Caco-2 (cell line): ENCODE data around the gene EPHB2. TPM values are rescaled to one million over a fixed set of nuclear protein-coding genes. Genes with fewer than 3 reads are reported as not detected.

Experiments
- BruUV-seq: library from RNA; stranded (reverse); fragments of 400-500 nt; replicated peaks from 2 replicates; lab custom pipeline; 2021; lab: Mats Ljungman, UMichigan
- CTCF ChIA-PET: fragments of 300-600 bp; sonication (Branson Sonifier 250); formaldehyde crosslinking; loops from one replicate; lab custom pipeline; 2022; ENCODE audit warnings: antibody characterized with exemption; lab: Charles Lee
- POLR2A ChIA-PET: fragments of 300-600 bp; sonication (Branson Sonifier 250); formaldehyde crosslinking; loops from one replicate; lab custom pipeline; 2022; ENCODE audit warnings: antibody characterized with exemption; lab: Charles Lee
- DNase-seq, 2 experiments: peaks; one replicate each; pipeline versions ENCODE4 v3.0.0 to v3.0.0-alpha.2; 2020 to 2022
- H3K27me3 ChIP-seq: replicated peaks from 2 replicates; pipeline ENCODE4 v1.6.0; 2011; ENCODE audit warnings: low read length; ENCODE audit not compliant: control insufficient read depth, insufficient read depth
- H3K36me3 ChIP-seq: 2 replicates; pipeline ENCODE4 v1.5.1; 2011; ENCODE audit warnings: low read length; ENCODE audit not compliant: control insufficient read depth, insufficient read depth
- H3K4me1 ChIP-seq: fragments of 250-450 bp; sonication (Bioruptor Pico); 2 replicates; pipeline ENCODE4 v1.5.1; 2020; ENCODE audit warnings: mild to moderate bottlenecking
- H3K4me3 ChIP-seq: 2 replicates; pipeline ENCODE4 v1.5.1; 2011; ENCODE audit warnings: low read depth, mild to moderate bottlenecking, control low read depth, low read length
- H3K9me3 ChIP-seq: fragments of 250-450 bp; sonication (Bioruptor Pico); 2 replicates; pipeline ENCODE4 v1.5.1; 2020; ENCODE audit warnings: mild to moderate bottlenecking, moderate library complexity
- H3K27ac Mint-ChIP-seq: one replicate; pipeline ENCODE4 v1.8.0; 2022; ENCODE audit warnings: mixed read lengths; ENCODE audit not compliant: unreplicated experiment
- H3K27me3 Mint-ChIP-seq: one replicate; pipeline ENCODE4 v1.8.0; 2022; ENCODE audit warnings: mixed read lengths; ENCODE audit not compliant: insufficient read depth, unreplicated experiment
- H3K36me3 Mint-ChIP-seq: one replicate; pipeline ENCODE4 v1.8.0; 2022; ENCODE audit warnings: mild to moderate bottlenecking, mixed read lengths; ENCODE audit not compliant: insufficient read depth, unreplicated experiment
- H3K4me1 Mint-ChIP-seq: one replicate; pipeline ENCODE4 v1.8.0; 2022; ENCODE audit warnings: low read depth, mixed read lengths; ENCODE audit not compliant: unreplicated experiment
- H3K4me3 Mint-ChIP-seq: one replicate; pipeline ENCODE4 v1.8.0; 2022; ENCODE audit warnings: mild to moderate bottlenecking, moderate library complexity, mixed read lengths; ENCODE audit not compliant: unreplicated experiment
- H3K9me3 Mint-ChIP-seq: one replicate; pipeline ENCODE4 v1.8.0; 2022; ENCODE audit warnings: mixed read lengths; ENCODE audit not compliant: unreplicated experiment
- intact Hi-C: fragments of 100-400 bp; cut with micrococcal nuclease; formaldehyde crosslinking; loops from one replicate; pipeline ENCODE4 v1.10.0; 2022; ENCODE audit not compliant: unreplicated experiment
- total RNA-seq: library from RNA; stranded (reverse); gene quantifications from 2 replicates; pipeline ENCODE4 v1.2.3, GENCODE V29; 2022
- TF ChIP-seq, protein P1 (sequence below), 2 experiments: fragments of 200-600 bp in 1 of 2; IDR thresholded peaks; 1 replicate in 1 of 2; 2 replicates in 1 of 2; pipeline versions ENCODE4 v1.5.1 to v1.8.0; 2011 to 2022; ENCODE audit warnings: antibody characterized with exemption in 1 of 2, control low read depth in 1 of 2, inconsistent platforms in 1 of 2, low read depth in 1 of 2, low read length in 1 of 2, mild to moderate bottlenecking in 1 of 2, moderate library complexity in 1 of 2; ENCODE audit not compliant: insufficient read depth in 1 of 2, severe bottlenecking in 1 of 2, unreplicated experiment in 1 of 2

The EPHB2 gene
- total RNA-seq, 1 experiment from 2014 or later: 30.1 TPM

DNA sequence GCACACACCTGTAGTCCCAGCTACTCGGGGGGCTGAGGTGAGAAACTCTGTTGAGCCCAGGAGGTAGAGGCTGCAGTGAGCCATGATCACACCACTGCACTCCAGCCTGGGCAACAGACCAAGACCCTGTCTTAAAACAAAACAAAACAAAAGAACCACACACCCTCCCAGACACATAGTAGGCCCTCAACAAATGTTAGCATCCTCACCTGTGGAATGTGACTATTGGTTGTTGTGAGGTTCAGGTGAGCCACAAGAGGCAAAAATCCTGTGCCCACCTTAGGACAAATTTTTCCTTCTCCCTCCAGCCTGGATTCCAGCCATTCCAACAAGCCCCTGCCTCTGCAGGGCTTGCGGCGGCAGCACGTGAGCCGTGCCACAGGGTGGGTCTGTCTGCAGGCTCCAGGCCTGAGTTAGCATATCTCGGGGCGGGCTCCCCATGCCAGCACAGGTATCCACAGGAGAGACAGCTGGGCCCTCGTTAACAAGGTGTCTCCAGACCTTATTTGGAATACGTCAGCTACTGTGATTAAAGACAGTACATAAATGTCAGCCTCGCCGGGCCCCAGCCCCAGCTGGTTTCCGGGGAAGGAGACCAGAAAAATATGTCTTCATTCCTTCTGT lies 40.2 kb upstream of the EPHB2 start:
- Mint-ChIP-seq H3K9me3 (no peaks in the 10 kb centered on the region), H3K36me3 (no peaks in the 10 kb centered on the region), H3K27me3 (peaks cover 3% of the 10 kb centered on the region), H3K4me1 (no peaks in the 10 kb centered on the region), H3K4me3 (no peak overlapping the region), H3K27ac (no peak overlapping the region)
- H3K4me1 ChIP-seq: no peaks in the 10 kb centered on the region
- no peak for DNase-seq
- H3K36me3 ChIP-seq: no peaks in the 10 kb centered on the region
- H3K9me3 ChIP-seq: no peaks in the 10 kb centered on the region
- H3K27me3 ChIP-seq: no peaks in the 10 kb centered on the region
- POLR2A ChIA-PET: no interaction called here
- H3K4me3 ChIP-seq: no peak overlapping the region
- intact Hi-C loops: no loop called here
- no TSS peak for BruUV-seq
- TF ChIP-seq, protein P1, sequence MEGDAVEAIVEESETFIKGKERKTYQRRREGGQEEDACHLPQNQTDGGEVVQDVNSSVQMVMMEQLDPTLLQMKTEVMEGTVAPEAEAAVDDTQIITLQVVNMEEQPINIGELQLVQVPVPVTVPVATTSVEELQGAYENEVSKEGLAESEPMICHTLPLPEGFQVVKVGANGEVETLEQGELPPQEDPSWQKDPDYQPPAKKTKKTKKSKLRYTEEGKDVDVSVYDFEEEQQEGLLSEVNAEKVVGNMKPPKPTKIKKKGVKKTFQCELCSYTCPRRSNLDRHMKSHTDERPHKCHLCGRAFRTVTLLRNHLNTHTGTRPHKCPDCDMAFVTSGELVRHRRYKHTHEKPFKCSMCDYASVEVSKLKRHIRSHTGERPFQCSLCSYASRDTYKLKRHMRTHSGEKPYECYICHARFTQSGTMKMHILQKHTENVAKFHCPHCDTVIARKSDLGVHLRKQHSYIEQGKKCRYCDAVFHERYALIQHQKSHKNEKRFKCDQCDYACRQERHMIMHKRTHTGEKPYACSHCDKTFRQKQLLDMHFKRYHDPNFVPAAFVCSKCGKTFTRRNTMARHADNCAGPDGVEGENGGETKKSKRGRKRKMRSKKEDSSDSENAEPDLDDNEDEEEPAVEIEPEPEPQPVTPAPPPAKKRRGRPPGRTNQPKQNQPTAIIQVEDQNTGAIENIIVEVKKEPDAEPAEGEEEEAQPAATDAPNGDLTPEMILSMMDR (IDR thresholded peaks at IDR 0.05; ENCODE audit: insufficient read depth in 1 of 2, low read depth in 1 of 2, low read length in 1 of 2, severe bottlenecking in 1 of 2, unreplicated experiment in 1 of 2): no peak
- CTCF ChIA-PET: interaction anchor here (1.8 kb wide), 1 partner anchor 34 kb away, joined by 3 read pairs; no protein-coding TSS in a partner anchor

DNA sequence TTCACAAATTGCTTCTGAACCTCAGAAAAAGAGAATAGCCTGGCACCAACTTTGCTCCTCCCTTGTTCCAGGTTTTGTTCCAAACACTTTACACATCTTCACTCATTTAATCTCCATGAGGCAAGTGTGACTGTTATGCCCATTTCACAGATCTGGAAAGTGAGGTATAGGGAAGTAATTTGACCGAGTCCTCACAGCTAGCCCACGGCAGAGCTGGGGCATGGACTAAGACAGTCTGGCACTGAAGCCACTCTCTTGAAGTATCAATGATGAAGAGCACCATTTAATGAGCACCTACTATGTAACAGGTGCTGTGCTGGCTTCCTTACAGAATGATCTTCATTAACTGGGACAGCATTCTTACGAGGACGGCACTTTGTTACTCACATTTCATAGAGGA lies 38.6 kb upstream of the EPHB2 start:
- no peak overlapping the region for H3K4me3 ChIP-seq
- H3K4me1 Mint-ChIP-seq: no peaks in the 10 kb centered on the region
- no peak overlapping the region for H3K4me3 Mint-ChIP-seq
- TF ChIP-seq, protein P1 (IDR thresholded peaks at IDR 0.05; ENCODE audit: insufficient read depth in 1 of 2, low read depth in 1 of 2, low read length in 1 of 2, severe bottlenecking in 1 of 2, unreplicated experiment in 1 of 2): no peak
- BruUV-seq: no TSS peak
- no peaks in the 10 kb centered on the region for H3K36me3 Mint-ChIP-seq
- ChIA-PET POLR2A (no interaction called here), CTCF (no interaction called here)
- H3K9me3 ChIP-seq: no peaks in the 10 kb centered on the region
- no peaks in the 10 kb centered on the region for H3K36me3 ChIP-seq
- intact Hi-C loops: no loop called here
- no peak overlapping the region for H3K27ac Mint-ChIP-seq
- H3K27me3 Mint-ChIP-seq: peaks cover 3% of the 10 kb centered on the region
- H3K27me3 ChIP-seq: no peaks in the 10 kb centered on the region
- H3K9me3 Mint-ChIP-seq: no peaks in the 10 kb centered on the region
- DNase-seq: no peak
- no peaks in the 10 kb centered on the region for H3K4me1 ChIP-seq

DNA sequence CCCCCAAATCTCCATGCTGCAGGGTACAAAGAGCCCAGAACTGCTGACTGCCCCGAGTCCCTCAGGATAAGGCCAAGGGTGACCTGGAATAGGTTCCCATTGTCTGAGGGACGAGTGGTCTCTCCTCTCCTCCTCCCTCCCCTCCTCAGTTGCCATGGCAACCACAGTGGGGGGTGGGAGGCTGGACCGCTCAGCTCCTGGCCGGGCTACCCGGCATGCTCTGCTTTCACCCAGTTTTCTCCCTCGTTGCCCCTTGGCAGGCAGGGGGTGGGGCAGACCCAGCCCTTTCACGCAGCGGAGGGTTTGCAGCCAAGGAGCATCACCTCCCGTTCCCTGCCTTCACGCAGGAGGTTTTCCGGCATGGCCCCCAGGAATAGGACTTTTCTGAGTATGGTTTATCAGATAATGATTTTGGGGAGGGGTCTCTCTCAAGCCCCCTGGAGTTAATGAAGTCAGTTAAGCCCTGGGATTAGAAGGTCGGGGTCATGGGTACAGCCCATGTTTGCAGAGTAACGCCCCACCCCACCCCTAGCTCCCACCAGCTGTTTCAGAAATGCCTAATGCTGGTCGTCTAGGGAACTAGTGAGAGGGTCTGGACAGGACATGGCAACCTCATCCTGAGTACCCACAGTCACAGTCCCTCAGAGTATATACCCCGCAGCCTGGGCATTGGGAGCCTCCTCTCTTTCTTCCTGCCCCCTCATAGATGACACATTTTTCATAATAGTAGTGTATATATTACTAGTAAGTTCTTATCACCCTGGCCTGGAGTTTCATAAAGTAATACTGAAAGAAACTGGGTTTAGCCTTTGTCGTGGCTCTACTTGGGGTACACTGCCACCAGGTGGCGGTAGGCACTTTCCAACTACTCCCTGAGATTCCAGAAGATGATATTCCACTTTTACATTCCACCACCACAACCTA lies 36.9 kb upstream of the EPHB2 start:
- Histone ChIP-seq H3K4me1 (no peaks in the 10 kb centered on the region), H3K27me3 (no peaks in the 10 kb centered on the region), H3K4me3 (no peak overlapping the region), H3K9me3 (no peaks in the 10 kb centered on the region), H3K36me3 (no peaks in the 10 kb centered on the region)
- intact Hi-C loops: loop anchor here (1.0 kb wide), 6 partner anchors 16 to 291 kb away; no protein-coding TSS in a partner anchor
- Mint-ChIP-seq H3K27ac (no peak overlapping the region), H3K4me1 (no peaks in the 10 kb centered on the region), H3K4me3 (no peak overlapping the region), H3K36me3 (no peaks in the 10 kb centered on the region), H3K9me3 (no peaks in the 10 kb centered on the region), H3K27me3 (peaks cover 3% of the 10 kb centered on the region)
- CTCF ChIA-PET: interaction anchor here (0.7 to 1.7 kb wide), 10 partner anchors 10 to 290 kb away, joined by 3 to 8 read pairs (median 4); no protein-coding TSS in a partner anchor
- TF ChIP-seq, protein P1 (IDR thresholded peaks at IDR 0.05; ENCODE audit: insufficient read depth in 1 of 2, low read depth in 1 of 2, low read length in 1 of 2, severe bottlenecking in 1 of 2, unreplicated experiment in 1 of 2): peak; percentile 73
- no TSS peak for BruUV-seq
- DNase-seq: peak in 1 of 2 experiments; percentile 64
- POLR2A ChIA-PET: no interaction called here
